ENCODE results near the gene SNX11.

Gene SNX11

DNA sequence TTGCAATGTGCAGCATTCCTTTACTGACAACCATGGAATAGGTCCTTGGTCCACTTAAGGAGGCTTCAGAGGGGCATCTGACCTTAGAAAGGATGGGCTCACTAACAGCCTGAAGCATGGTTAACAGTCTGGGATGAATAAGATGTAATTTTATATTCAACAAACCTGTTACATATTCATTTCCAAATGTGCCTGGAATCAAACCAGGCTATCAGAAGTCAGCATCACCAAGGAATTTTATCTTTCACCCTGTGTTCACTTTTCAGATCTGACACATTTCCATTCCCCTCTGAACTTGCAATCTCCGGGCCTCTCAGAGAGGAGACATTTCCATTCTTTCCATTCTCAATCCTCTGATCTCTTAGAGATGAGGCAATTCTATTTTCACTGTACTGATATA lies 62.4 kb downstream of the SNX11 start:
- DNase-seq = no peak
